Dedifferentiated amniotic fluid mesenchymal stem cell (primary cell): ENCODE measurements around the gene LAMA3.
"Not testable (repeated sequence)": the region's sequence is repeated elsewhere in the genome, so short reads cannot be mapped to it uniquely, and the experiment has no call there.

Source experiments
- DNase-seq: peaks from one replicate; pipeline ENCODE4 v3.0.0-alpha.2; 2016; ENCODE audit errors: extremely low spot score

Gene LAMA3

DNA sequence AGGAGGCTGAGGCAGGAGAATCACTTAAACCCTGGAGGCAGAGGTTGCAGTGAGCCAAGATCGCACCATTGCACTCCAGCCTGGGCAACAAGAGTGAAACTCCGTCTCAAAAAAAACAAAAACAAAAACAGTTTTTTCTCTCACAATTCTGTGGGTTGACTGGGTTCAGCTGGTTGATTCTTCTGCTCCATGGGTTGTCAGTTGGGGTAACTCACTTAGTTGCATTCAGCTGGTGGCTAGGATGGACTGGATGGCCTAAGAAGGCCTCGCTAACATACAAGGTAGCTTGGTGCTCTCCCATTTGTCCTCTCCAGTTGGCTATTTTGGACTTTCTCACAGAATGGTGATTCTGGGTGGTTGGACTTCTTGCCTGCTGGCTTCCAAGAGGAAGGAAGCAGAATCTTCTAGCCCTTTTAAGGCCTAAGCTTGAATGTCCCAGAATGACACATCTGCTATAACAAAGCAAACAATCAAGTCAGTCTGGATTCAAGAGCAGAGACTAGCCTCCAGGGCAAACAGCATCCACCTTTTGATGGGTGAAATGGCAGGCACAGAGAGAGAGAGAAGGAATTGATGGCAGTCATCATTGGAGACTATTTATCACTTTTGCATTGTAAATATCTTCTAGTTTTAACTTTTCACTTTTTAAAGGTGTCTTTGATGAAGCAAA, 17.9 kb downstream of the LAMA3 start:
- DNase-seq, result no peak

- no peak for DNase-seq
Observed at GRCh38 chr18:23710068-23710527, 20.8 kb downstream of the LAMA3 start.

GRCh38 chr18:23710946-23711345, 21.7 kb downstream of the LAMA3 start:
- DNase-seq, result no peak

DNA sequence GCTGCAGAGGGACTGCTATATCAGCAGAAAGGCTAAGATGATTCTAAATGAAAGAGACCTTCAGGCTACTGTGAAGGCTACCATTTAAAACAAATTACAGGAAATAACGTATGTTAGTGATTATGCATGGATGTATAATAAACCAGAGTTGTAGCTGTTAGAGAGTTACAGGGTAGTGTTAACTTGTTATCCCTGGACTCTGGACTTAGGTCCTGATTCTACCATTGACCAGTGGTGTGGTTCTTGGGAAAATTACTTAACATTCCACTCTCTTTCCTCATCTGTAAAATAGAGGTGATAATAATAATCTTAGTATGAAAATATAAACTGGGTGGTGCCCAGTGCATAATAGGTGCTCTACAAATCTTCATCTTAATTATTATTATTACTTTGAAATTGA, 22.2 kb downstream of the LAMA3 start:
- DNase-seq, result no peak

DNA sequence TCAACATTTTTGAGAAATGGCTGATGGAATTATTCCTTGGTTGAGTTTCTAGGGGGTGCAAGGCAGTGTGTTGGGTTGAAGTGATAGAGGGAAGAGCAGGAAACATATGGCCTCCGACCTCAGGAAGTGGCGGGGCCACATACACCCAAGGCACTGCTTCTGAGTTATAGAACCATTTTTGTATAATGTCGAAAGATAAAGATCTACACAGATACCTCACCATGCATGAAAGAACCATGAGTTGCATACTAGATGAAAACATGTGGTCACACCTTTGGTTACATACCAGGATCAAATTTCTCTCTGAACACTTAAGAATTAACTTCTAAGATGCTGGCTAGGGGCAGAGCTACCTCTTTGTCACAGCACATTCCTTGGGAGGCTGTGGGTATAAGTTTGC, 23.2 kb downstream of the LAMA3 start:
- DNase-seq, result no peak

GRCh38 chr18:23714576-23714975, 25.3 kb downstream of the LAMA3 start:
- DNase-seq, result no peak

DNA sequence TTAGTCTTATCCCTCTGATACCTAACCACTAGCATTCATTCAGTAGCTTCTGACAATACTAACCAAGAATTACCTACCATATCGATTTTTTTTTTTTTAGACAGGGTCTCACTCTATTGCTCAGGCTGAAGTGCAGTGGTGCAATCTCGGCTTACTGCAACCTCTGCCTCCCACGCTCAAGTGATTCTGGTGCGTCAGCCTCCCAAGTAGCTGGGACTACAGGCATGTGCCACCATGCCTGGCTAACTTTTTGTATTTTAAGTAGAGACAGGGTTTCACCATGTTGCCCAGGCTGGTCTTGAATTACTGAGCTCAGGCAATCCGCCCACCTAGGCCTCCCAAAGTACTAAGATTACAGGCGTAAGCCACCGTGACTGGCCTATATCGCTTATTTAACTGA, 26.8 kb downstream of the LAMA3 start:
- not testable (repeated sequence) for DNase-seq

DNA sequence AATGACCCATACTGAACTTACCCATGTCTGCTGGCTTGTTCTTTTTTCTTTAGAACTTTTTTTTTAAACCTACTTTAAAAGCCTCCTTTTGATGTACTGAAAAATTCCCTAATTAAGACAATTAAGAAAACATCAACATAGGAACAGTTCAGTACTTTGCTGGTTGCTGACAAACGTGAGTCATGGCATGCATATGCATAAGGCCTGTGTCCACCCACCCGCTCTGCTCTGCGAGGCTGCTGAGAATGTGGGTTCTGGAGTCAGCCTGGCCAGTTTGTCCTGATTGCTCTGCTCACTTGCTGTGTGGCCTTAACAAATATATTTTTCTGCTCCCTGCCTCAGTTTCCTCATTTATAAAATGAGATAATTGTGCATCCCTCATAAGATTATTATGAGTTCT, 27.3 kb downstream of the LAMA3 start:
- peak; percentile 77 for DNase-seq

- DNase-seq, result no peak
Observed at GRCh38 chr18:23716966-23717365, 27.7 kb downstream of the LAMA3 start.

GRCh38 chr18:23718243-23718720, 29.0 kb downstream of the LAMA3 start:
- peak; percentile 57 for DNase-seq

DNA sequence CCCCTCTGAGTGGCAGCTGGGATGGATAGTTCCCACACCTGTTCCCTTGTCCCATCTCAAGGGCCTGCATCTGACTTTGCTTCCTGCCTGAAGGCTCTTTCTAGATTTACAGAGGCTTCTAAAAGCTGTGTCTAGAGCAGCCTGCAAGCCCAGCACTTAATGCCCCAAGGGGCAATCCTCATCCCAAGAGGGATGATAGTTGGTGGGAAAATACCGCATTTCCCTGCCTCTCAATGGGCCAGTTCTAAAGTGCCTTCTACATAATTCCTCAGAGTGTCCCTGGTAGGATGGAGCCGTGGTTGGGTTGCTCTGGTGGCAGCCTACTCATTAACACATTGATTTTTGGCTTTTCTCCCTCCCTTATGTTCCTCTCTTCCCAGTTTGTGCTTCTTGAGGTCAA, 29.5 kb downstream of the LAMA3 start:
- no peak for DNase-seq

GRCh38 chr18:23719634-23720201, 30.5 kb downstream of the LAMA3 start:
- DNase-seq, result peak; percentile 93

DNA sequence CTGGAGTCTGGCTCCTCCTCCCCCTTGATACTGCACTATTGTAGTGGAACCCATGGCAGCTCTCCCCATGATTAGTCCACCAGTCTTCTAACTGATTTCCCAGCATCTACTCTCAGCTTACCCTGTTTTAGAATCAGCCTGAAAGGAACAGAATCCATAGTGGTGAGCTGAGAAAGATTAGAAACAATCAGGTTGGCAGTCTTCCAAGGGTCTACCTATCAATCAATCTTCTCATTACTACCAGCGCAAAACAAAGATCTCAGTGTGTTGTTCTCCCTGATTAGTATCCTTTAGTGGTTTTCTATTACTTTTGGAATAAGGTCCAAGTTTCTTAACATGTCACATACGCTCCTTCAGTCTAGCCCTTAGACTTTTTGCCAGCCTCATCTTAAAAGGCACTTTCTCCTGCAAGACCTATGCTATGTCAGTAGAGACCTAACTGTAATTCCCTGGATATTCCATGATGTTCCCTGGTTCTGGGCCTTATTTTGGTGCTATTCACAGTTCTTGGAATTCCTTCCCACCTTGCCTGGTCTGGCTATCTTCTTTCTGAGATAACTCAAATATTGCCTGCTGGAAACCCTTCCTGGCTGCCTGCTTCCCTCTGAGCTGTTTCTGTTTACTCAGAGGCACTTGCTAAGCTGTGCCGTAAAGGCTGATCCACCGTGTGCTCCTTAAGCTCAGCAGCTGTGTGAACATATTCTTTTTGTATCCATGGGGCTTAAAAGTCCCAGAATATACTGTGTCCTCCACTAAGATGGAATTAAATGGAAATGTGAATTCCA, 32.6 kb downstream of the LAMA3 start:
- DNase-seq, result no peak

GRCh38 chr18:23722646-23723045, 33.4 kb downstream of the LAMA3 start:
- DNase-seq, result no peak

DNA sequence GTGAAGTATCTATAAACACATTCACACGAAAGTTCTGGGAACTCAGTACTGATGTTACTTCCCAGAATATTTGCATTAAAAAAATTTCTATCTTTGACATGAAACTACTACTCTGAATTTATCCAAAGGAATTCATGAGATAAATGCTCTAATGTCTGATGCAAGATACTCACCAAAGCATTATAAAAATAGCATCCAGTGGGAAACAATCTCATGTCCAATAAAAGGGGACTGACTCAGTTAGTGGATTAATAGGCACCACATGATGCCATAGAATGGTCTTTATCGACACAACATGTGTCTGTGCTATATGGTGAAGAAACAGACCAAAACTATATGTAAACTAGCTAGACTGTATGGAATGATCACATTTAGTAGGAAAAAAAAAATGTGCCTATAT, 33.9 kb downstream of the LAMA3 start:
- DNase-seq, result no peak

GRCh38 chr18:23724681-23725080, 35.4 kb downstream of the LAMA3 start:
- DNase-seq, result no peak

GRCh38 chr18:23725351-23725750, 36.1 kb downstream of the LAMA3 start:
- no peak for DNase-seq

DNA sequence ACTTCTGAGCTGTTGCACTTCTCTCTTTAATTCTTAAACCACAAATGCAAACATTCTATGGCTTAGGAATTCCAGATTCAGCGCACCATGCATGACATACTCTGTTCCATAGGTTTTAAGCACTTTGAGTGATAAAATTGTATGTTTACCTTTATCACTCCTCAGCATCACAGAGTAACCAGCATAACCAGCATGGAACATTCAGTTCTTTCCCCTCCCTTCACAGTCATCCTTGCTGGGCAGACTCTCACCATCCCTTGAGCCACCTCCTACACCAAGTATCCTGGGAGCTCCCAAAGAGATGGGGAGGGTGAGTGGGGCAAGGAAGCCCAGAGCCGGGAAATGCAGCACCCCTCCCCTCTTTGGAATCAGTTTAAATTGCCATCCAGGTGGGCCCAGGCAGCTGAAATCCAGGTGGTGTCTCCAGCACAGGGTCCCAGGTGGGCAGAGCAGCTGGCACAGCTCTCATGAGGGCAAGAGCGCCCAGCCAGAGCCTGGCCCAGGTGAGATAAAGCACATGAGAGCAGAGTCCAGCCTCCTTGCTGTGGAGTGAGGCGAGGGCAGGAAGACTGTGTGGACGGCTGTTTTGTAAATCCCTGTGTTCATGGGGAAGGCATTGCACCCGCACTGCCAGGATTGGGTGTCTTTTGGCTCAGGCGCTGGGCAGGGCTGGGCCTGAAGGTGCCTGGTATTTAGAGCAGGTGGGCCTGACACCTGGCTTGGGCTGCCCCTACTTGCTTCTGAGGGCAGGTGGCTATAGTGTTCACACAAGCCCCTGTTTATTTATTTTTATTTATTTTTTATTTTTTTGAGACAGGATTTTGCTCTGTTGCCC, 36.8 kb downstream of the LAMA3 start:
- DNase-seq, result no peak

GRCh38 chr18:23727707-23728493, 38.6 kb downstream of the LAMA3 start:
- no peak for DNase-seq

DNA sequence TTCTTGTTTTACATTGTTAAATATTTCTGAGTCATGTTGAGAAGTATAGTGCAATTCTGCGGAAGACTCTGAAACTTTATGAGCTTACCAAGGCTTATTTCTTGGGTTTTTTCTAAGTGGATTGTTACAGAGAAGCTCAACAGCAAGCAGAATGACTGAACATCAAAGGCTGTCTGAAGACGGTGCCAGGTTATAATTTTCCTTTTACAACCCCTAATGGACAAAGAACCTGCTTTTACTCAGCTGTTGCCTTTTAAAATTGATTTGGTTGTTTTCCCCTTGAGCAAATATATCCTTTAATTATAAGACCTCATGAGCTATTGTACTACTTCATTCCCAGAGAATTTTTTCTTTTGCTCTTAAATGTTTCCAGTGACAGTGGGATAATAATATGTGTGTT, 41.6 kb downstream of the LAMA3 start:
- DNase-seq, result no peak

DNA sequence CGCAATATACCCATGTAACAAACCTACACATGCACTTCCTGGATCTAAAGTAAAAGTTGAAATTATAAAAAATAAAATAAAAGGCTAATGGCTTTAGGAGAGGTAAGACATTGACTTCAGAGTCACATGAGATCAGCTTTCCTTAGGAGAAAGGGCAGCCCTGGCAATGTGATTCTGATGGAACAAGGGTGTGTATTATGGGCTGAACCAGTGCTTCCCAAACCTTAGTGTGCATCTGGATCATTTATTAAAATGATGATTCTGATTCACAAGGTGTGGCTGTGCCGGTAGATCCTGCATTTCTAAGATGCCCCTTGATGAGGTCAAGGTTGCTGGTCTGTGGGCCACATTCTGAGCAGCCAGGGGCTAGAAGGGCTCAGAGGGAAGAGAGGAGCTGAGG, 42.6 kb downstream of the LAMA3 start:
- DNase-seq, result no peak
